ENCODE measurements around the gene PPARA. TPM values are rescaled to one million over a fixed set of nuclear protein-coding genes. Genes with fewer than 3 reads are reported as not detected.

The PPARA gene
- total and polyA plus RNA-seq, 2 donors (not counting 1 experiment from before 2014, with no cell fraction given), result 10.2 to 17.5 TPM

GRCh38 chr22:46158283-46158682, 8.0 kb downstream of the PPARA start:
- Histone ChIP-seq H3K4me3 (replicated peaks in 1 of 4; ENCODE audit: control extremely low read depth in 1 of 4, insufficient read depth in 1 of 4, low read depth in 3 of 4, low read length in 4 of 4) (no peak overlapping the region), H3K27ac (ENCODE audit: insufficient read depth, low read length) (no peak overlapping the region), H3K36me3 (ENCODE audit: control insufficient read depth, insufficient read depth, low read length) (no peaks in the 10 kb centered on the region), H3K9me3 (ENCODE audit: control insufficient read depth, insufficient read depth, low read depth, low read length) (no peaks in the 10 kb centered on the region), H2AFZ (ENCODE audit: low read length) (no peak overlapping the region), H3K9ac (ENCODE audit: insufficient read depth, low read length) (no peak overlapping the region), H3K4me2 (ENCODE audit: extremely low read depth, insufficient read depth, low read length) (no peak overlapping the region), H4K20me1 (ENCODE audit: control insufficient read depth, extremely low read depth, insufficient read depth, low read length) (no peaks in the 10 kb centered on the region), H3K79me2 (ENCODE audit: control insufficient read depth, insufficient read depth, low read length) (no peaks in the 10 kb centered on the region), H3K4me1 (ENCODE audit: control insufficient read depth, extremely low read depth, insufficient read depth, low read length) (no peaks in the 10 kb centered on the region), H3K27me3 (ENCODE audit: control insufficient read depth, insufficient read depth, low read length) (no peaks in the 10 kb centered on the region)
- no peak for TF ChIP-seq CTCF (conservative IDR thresholded peaks at IDR 0.05 in 1 of 2, IDR thresholded peaks at IDR 0.05 in 1 of 2; ENCODE audit: low read depth in 1 of 2, low read length in 2 of 2)
- no peak for TF ChIP-seq EZH2 (IDR thresholded peaks at IDR 0.05; ENCODE audit: low read length, missing control alignments)
- DNase-seq (ENCODE audit: low read depth in 2 of 2), result no peak

GRCh38 chr22:46159212-46159611, 8.9 kb downstream of the PPARA start:
- H3K27me3 ChIP-seq (ENCODE audit: control insufficient read depth, insufficient read depth, low read length), result no peaks in the 10 kb centered on the region
- H3K4me2 ChIP-seq (ENCODE audit: extremely low read depth, insufficient read depth, low read length), result no peak overlapping the region
- H3K4me1 ChIP-seq (ENCODE audit: control insufficient read depth, extremely low read depth, insufficient read depth, low read length), result no peaks in the 10 kb centered on the region
- no peak overlapping the region for H3K9ac ChIP-seq (ENCODE audit: insufficient read depth, low read length)
- DNase-seq (ENCODE audit: low read depth in 2 of 2), result no peak
- H3K4me3 ChIP-seq (replicated peaks in 1 of 4; ENCODE audit: control extremely low read depth in 1 of 4, insufficient read depth in 1 of 4, low read depth in 3 of 4, low read length in 4 of 4), result no peak overlapping the region
- no peaks in the 10 kb centered on the region for H3K36me3 ChIP-seq (ENCODE audit: control insufficient read depth, insufficient read depth, low read length)
- H3K9me3 ChIP-seq (ENCODE audit: control insufficient read depth, insufficient read depth, low read depth, low read length), result no peaks in the 10 kb centered on the region
- no peak overlapping the region for H2AFZ ChIP-seq (ENCODE audit: low read length)
- H4K20me1 ChIP-seq (ENCODE audit: control insufficient read depth, extremely low read depth, insufficient read depth, low read length), result no peaks in the 10 kb centered on the region
- H3K79me2 ChIP-seq (ENCODE audit: control insufficient read depth, insufficient read depth, low read length), result no peaks in the 10 kb centered on the region
- H3K27ac ChIP-seq (ENCODE audit: insufficient read depth, low read length), result no peak overlapping the region
- TF ChIP-seq CTCF (conservative IDR thresholded peaks at IDR 0.05 in 1 of 2, IDR thresholded peaks at IDR 0.05 in 1 of 2; ENCODE audit: low read depth in 1 of 2, low read length in 2 of 2) (no peak), EZH2 (IDR thresholded peaks at IDR 0.05; ENCODE audit: low read length, missing control alignments) (no peak)

GRCh38 chr22:46159777-46160176, 9.5 kb downstream of the PPARA start:
- Histone ChIP-seq H3K9me3 (ENCODE audit: control insufficient read depth, insufficient read depth, low read depth, low read length) (no peaks in the 10 kb centered on the region), H3K9ac (ENCODE audit: insufficient read depth, low read length) (no peak overlapping the region), H2AFZ (ENCODE audit: low read length) (no peak overlapping the region), H4K20me1 (ENCODE audit: control insufficient read depth, extremely low read depth, insufficient read depth, low read length) (no peaks in the 10 kb centered on the region), H3K36me3 (ENCODE audit: control insufficient read depth, insufficient read depth, low read length) (no peaks in the 10 kb centered on the region), H3K27ac (ENCODE audit: insufficient read depth, low read length) (no peak overlapping the region), H3K27me3 (ENCODE audit: control insufficient read depth, insufficient read depth, low read length) (no peaks in the 10 kb centered on the region), H3K79me2 (ENCODE audit: control insufficient read depth, insufficient read depth, low read length) (no peaks in the 10 kb centered on the region), H3K4me1 (ENCODE audit: control insufficient read depth, extremely low read depth, insufficient read depth, low read length) (no peaks in the 10 kb centered on the region), H3K4me3 (replicated peaks in 1 of 4; ENCODE audit: control extremely low read depth in 1 of 4, insufficient read depth in 1 of 4, low read depth in 3 of 4, low read length in 4 of 4) (no peak overlapping the region), H3K4me2 (ENCODE audit: extremely low read depth, insufficient read depth, low read length) (no peak overlapping the region)
- TF ChIP-seq CTCF (conservative IDR thresholded peaks at IDR 0.05 in 1 of 2, IDR thresholded peaks at IDR 0.05 in 1 of 2; ENCODE audit: low read depth in 1 of 2, low read length in 2 of 2), result no peak
- no peak for TF ChIP-seq EZH2 (IDR thresholded peaks at IDR 0.05; ENCODE audit: low read length, missing control alignments)
- DNase-seq (ENCODE audit: low read depth in 2 of 2), result peak in 1 of 2 donors; percentile 68

Data from fibroblast of lung (primary cell).